ENCODE results near the gene ENDOU. TPM values are rescaled to one million over a fixed set of nuclear protein-coding genes. Genes with fewer than 3 reads are reported as not detected.

ENDOU gene
- total and polyA plus RNA-seq, 2 donors: 1.4 TPM; not detected in 1

DNA sequence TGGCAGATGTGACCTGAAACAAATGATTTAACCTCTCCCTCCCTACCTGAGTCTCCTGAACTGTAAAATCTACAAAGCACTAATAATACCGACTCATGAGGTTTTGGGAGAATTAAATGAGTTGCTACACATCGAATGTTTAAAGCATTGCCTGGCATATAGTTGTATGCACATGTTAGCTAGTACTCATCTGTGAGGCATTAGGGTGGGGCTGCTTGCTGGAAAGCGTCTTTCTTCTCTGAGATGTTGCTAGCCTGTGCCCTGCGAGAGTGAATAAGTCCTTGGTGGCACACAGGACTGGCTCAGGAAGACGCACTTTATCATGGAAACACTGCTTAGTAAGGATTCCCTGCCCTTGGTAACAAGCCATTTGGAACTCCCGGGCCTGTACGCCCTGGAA is 27.3 kb upstream of the ENDOU start:
- no peaks in the 10 kb centered on the region for H3K4me1 ChIP-seq (ENCODE audit: insufficient read depth)
- DNase-seq (ENCODE audit: extremely low spot score): no peak

DNA sequence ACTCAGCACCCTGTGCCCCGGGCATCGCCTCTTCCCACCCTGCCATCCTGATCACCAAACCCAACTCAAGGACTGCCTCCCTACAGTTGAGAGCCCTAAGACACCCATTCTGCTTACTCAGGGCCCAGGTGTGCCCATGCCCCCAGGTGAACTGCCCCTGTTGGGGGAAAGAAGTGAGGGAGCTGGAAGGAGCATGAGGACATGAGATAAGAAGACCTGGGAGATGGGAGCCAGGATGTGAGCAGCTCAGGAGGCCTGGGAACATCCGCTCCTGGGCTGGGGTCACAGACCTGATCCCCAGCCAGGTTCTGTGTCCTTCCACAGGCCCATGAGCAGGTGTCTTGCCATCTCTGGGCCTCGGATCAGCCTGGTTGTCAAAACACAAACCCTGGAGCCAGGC is 26.8 kb upstream of the ENDOU start:
- H3K27ac ChIP-seq (ENCODE audit: low read depth): no peak overlapping the region
- no peak overlapping the region for H3K4me3 ChIP-seq (ENCODE audit: low read depth, low read length)
- no peaks in the 10 kb centered on the region for H3K4me1 ChIP-seq (ENCODE audit: insufficient read depth)
- WGBS: 87% methylated on average over 4 of the region's 4 CpGs
- H3K36me3 ChIP-seq (ENCODE audit: insufficient read depth): no peaks in the 10 kb centered on the region
- no peak for DNase-seq (ENCODE audit: extremely low spot score)

More for the DNA sequence above, 27.3 kb upstream of the ENDOU start:
- WGBS: 70% methylated on average over 7 of the region's 7 CpGs
- H3K27ac ChIP-seq (ENCODE audit: low read depth): no peak overlapping the region
- no peaks in the 10 kb centered on the region for H3K36me3 ChIP-seq (ENCODE audit: insufficient read depth)
- H3K4me3 ChIP-seq (ENCODE audit: low read depth, low read length): no peak overlapping the region

DNA sequence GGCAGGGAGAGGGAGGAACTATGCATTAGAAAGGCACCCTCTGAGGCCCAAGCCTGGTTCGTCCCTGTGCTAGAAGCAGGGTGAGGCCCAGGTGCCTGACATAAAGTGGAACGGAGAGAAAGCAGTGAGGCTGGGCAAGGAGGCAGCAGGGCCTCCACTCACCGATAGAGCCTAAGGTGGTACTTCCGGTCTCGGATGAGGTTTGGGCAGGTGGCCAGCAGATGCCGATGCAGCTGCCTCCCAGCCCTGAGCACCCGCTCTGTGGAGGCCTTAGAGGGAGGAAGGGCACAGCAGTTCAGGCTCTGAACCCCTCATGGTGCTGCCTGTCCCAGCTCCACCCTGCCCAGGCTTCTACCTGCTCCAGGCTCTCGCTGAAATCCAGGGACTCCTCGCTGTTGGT is 26.3 kb upstream of the ENDOU start:
- H3K36me3 ChIP-seq (ENCODE audit: insufficient read depth): no peaks in the 10 kb centered on the region
- no peaks in the 10 kb centered on the region for H3K4me1 ChIP-seq (ENCODE audit: insufficient read depth)
- DNase-seq (ENCODE audit: extremely low spot score): no peak
- WGBS: 85% methylated on average over 9 of the region's 9 CpGs
- H3K4me3 ChIP-seq (ENCODE audit: low read depth, low read length): no peak overlapping the region
- H3K27ac ChIP-seq (ENCODE audit: low read depth): no peak overlapping the region

DNA sequence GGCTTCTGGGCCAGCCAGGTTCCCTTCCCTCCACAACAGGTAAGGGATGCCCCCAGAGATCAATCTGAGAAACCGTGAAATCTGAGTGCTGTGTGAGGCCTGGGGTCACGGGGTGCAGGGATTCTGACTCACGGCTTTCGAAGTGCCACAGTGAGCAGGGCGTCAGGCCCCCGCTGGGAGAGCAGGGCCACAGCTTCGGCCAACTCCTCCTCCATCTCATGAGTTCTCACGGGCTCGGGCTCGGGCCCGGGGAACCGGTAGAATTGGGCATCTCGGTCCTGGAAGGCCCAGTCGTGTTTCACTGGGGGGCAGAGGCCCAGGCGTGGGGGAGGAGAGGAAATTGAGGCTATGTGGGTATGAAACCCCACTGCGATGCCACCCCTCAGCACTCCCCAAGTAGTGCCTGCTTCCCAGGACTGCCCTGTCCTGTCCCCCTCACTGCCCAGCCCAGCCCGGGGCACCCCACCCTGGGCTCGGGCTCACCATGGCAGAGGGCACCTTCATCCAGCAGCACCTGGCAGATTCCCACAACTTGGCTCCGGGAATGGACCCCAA is 25.7 kb upstream of the ENDOU start:
- Histone ChIP-seq H3K4me3 (ENCODE audit: low read depth, low read length) (no peak overlapping the region), H3K36me3 (ENCODE audit: insufficient read depth) (no peaks in the 10 kb centered on the region), H3K4me1 (ENCODE audit: insufficient read depth) (no peaks in the 10 kb centered on the region), H3K27ac (ENCODE audit: low read depth) (no peak overlapping the region)
- 89% methylated on average over 19 of the region's 19 CpGs for WGBS
- no peak for DNase-seq (ENCODE audit: extremely low spot score)

DNA sequence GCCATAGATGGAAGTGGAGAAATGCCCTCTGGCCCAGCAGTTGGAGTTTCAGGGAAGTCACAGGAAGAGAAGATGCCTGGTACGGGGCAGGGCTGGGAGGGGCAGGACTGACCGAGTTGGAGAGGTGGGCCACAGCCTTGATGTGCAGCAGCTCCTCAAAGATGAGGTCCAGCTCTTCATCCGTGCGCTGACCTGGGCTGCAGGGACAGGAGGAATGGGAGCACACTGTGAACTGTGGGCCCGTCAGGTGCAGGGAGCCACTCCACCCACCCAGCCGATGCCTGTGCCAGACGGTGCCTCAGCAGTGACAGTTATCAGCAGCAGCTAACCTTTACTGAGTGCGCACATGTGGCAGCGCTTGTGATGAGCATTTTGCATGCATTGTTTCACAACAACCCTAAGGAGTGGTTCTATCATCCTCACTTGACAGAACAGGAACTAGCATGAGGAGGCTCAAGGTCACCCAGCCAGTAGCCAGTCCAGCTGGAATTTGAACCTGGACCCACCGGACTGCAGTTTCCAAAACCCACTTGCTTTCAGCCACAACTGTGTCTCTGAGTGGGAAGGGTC is 25.0 kb upstream of the ENDOU start:
- 92% methylated on average over 10 of the region's 10 CpGs for WGBS
- Histone ChIP-seq H3K4me1 (ENCODE audit: insufficient read depth) (no peaks in the 10 kb centered on the region), H3K4me3 (ENCODE audit: low read depth, low read length) (no peak overlapping the region), H3K36me3 (ENCODE audit: insufficient read depth) (no peaks in the 10 kb centered on the region), H3K27ac (ENCODE audit: low read depth) (no peak overlapping the region)
- DNase-seq (ENCODE audit: extremely low spot score): no peak

DNA sequence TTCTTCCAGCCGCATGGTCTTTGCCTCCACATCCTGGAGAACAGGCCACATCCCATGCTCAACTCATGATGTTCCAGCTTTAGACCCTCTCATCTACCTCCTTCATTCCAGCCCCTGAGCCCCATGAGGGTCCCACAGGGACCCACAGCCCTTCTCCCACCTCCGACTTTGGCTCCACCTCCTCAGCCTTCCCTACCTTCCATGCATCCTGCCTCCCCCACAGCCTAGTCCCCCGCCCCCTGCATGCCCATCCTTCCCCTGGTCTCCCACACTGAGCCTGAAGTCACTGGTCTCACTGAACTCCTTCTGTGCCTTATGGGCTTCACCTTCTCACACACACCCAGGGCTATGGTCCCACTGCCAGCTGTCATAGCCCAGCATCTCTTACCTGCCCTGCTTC is 23.6 kb upstream of the ENDOU start:
- WGBS: 96% methylated on average over 3 of the region's 3 CpGs
- DNase-seq (ENCODE audit: extremely low spot score): no peak
- H3K4me3 ChIP-seq (ENCODE audit: low read depth, low read length): no peak overlapping the region
- H3K27ac ChIP-seq (ENCODE audit: low read depth): no peak overlapping the region
- no peaks in the 10 kb centered on the region for H3K36me3 ChIP-seq (ENCODE audit: insufficient read depth)
- H3K4me1 ChIP-seq (ENCODE audit: insufficient read depth): no peaks in the 10 kb centered on the region

DNA sequence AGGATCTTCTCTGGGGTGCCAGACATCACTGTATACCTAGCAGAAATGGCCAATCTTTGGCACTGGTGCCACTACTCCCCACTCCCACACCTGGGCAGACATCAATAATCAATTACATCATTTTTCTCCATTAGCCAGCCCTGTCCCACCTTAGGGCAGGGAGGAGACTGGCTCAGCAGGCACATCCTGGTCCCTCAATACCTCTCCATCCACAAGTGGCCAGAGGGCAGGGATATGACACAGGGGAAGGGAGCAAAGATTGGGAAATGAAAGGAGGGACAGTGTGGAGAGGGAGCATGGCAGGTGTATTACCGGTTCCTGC is 23.2 kb upstream of the ENDOU start:
- no peaks in the 10 kb centered on the region for H3K4me1 ChIP-seq (ENCODE audit: insufficient read depth)
- no peak for DNase-seq (ENCODE audit: extremely low spot score)
- WGBS: 97% methylated on average over 1 of the region's 1 CpG
- no peak overlapping the region for H3K27ac ChIP-seq (ENCODE audit: low read depth)
- H3K4me3 ChIP-seq (ENCODE audit: low read depth, low read length): no peak overlapping the region
- no peaks in the 10 kb centered on the region for H3K36me3 ChIP-seq (ENCODE audit: insufficient read depth)

DNA sequence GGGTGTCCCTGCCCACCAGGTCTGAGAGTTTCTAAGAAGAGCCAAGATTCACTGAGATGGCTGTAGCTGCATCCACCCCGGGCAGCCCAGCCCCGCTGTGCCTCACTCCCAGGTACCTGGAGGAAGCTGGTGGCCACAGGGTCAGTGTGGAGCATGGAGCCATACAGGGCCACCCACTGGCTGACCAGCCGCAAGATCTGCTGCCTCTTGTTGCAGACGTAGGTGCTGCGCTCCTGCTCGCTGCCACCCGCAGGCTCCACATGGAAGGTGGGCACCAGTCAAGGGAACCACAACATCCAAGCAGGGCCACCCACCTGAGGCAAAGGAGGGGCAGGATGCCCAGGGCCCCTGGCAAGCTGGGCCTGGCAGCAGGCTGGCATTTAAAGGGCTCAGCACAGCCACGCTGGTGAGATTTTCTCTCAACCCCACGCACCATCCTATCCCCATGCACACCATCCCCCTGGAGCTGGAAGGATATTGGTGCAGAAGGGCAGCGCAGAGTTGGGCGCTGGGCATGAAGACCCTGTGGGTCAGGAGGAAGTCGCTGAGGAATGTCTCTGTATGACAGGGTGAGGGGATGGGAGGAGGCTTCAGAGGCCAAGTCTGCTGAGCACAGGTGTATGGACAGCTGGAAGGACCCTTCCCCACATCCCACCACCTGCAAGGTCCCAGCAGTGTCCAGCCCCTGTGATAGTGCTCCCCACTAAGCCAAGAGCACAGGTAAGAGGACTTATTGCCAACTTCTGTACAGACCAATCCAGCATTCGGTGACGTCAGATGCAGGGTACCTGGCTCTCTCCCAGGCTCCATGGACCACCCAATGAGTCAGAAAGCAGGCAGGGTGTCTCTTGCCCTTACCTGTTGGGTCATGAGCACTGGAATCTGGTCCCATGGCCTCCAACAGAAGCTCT is 22.6 kb upstream of the ENDOU start:
- no peak for DNase-seq (ENCODE audit: extremely low spot score)
- WGBS: 94% methylated on average over 14 of the region's 14 CpGs
- H3K4me3 ChIP-seq (ENCODE audit: low read depth, low read length): no peak overlapping the region
- no peaks in the 10 kb centered on the region for H3K4me1 ChIP-seq (ENCODE audit: insufficient read depth)
- no peak overlapping the region for H3K27ac ChIP-seq (ENCODE audit: low read depth)
- no peaks in the 10 kb centered on the region for H3K36me3 ChIP-seq (ENCODE audit: insufficient read depth)

DNA sequence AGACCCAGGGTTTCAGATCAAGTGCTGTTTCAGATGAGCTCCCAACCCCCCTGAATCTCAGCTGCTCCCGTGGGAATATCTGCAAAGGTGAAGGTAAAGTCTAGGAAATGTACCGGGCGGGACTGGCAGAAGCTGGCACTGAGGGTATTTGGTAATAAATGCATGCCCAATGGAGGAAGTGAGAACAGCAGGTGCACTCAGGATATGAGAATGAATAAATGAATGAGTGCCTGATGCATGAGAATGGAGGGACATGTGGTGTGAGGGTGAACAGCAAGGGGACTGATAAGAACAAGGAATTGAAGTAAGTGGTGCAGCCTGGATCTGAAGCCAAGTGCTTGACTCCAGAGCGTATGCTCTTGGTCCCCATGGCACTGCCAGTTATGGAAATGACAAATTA is 21.8 kb upstream of the ENDOU start:
- no peak overlapping the region for H3K4me3 ChIP-seq (ENCODE audit: low read depth, low read length)
- no peak overlapping the region for H3K27ac ChIP-seq (ENCODE audit: low read depth)
- H3K4me1 ChIP-seq (ENCODE audit: insufficient read depth): no peaks in the 10 kb centered on the region
- no peaks in the 10 kb centered on the region for H3K36me3 ChIP-seq (ENCODE audit: insufficient read depth)
- 92% methylated on average over 4 of the region's 4 CpGs for WGBS
- no peak for DNase-seq (ENCODE audit: extremely low spot score)

DNA sequence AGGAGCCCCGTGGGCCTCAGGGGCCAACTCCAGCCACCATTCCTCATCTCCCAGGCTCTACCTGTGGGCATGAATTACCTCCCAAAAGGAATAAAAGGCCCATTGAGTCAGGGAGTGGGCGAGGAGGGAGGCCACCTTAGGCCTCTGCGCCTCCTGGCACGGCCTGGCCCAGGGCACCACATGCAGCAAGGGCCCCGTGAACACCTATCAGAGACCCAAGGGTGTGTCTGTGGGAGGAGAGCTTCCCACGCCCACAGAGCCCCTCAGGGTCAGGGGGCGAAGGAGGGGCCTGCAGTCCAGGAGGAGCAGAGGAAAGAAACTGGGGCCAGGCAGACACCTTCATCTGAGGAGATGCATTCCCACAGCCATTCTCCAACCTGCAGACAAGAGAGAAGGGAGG is 21.2 kb upstream of the ENDOU start:
- DNase-seq (ENCODE audit: extremely low spot score): no peak
- no peaks in the 10 kb centered on the region for H3K36me3 ChIP-seq (ENCODE audit: insufficient read depth)
- WGBS: 89% methylated on average over 7 of the region's 7 CpGs
- H3K4me3 ChIP-seq (ENCODE audit: low read depth, low read length): no peak overlapping the region
- no peaks in the 10 kb centered on the region for H3K4me1 ChIP-seq (ENCODE audit: insufficient read depth)
- H3K27ac ChIP-seq (ENCODE audit: low read depth): no peak overlapping the region

DNA sequence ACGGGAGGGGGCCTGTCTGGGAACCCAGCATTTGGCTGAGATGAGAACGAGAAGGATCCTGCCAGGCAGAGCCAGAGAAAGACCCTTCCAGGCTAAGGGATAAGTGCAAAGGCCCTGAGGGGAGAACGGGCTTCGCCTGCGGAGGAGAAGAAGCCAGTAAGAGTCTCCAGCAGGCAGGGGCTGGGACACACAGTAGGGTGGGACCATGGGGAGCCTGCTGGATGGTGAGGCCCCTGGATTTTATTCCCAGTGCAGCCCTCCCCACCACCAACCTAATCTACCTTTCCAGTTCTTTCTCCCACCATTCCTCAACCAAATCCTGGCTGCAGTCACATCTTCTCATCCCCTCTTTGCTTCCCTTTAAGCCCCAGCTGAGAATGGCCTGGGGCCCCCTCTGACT is 20.8 kb upstream of the ENDOU start:
- Histone ChIP-seq H3K36me3 (ENCODE audit: insufficient read depth) (no peaks in the 10 kb centered on the region), H3K27ac (ENCODE audit: low read depth) (no peak overlapping the region), H3K4me1 (ENCODE audit: insufficient read depth) (no peaks in the 10 kb centered on the region), H3K4me3 (ENCODE audit: low read depth, low read length) (no peak overlapping the region)
- no peak for DNase-seq (ENCODE audit: extremely low spot score)
- 79% methylated on average over 5 of the region's 5 CpGs for WGBS

DNA sequence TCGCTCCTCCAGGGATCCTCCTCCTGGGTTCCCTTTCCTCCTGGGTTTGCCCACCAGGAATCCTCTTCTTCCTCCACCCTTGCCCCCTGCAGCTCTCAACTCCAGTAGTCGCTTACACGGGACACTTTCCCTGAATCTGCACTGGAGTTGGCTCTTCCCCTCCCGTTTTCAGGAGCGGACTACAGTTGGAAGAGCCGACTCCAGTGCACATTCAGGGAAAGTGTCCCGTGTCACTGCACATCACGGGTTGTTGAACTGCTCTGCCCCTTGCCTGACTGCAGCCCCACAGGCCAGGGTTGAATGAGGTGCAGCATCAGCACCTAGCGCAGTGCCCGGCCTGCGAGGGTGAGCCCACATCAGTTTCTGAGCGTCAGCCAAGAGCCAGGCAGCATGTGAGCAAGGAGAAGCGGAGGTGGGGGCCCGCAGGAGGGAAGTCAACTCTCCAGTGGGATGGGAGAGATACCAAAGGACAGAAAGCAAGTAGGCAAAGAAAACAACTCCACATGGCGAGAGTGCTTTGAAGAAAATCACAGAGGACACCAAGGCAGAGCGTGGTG is 20.3 kb upstream of the ENDOU start:
- no peak for DNase-seq (ENCODE audit: extremely low spot score)
- Histone ChIP-seq H3K27ac (ENCODE audit: low read depth) (no peak overlapping the region), H3K4me1 (ENCODE audit: insufficient read depth) (no peaks in the 10 kb centered on the region), H3K36me3 (ENCODE audit: insufficient read depth) (no peaks in the 10 kb centered on the region), H3K4me3 (ENCODE audit: low read depth, low read length) (no peak overlapping the region)
- WGBS: 66% methylated on average over 16 of the region's 16 CpGs

DNA sequence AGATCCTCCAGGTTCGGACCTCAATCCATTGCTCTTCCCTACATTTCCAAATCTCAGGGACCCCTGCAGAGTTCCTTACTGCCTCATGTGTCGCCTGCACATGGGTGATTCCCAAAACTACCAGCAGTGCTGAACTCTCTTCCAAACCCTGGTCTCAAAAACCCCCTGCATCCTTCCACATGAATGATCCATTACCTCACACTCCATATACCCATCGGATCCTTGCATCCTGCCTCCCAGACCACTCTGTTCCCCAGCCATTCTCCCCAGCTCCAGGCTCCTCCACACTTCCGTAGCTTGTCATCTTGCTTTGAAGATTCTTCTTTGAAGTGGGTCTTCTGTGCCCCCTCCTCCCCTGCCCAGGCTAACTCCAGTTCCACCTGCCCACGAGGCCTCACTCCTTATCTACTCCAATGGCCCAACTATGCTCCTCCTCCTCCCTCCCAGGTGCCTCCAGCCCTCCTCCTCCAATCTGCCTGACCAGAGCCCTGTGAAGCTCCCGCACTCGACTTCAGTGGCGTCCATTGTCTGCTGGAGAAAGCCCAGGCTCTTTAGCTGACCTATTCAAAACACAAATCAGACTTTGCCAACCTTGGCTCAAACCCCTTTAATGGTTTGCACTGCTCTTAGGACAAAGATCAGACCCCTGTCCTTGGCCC is 19.6 kb upstream of the ENDOU start:
- Histone ChIP-seq H3K4me3 (ENCODE audit: low read depth, low read length) (no peak overlapping the region), H3K36me3 (ENCODE audit: insufficient read depth) (no peaks in the 10 kb centered on the region), H3K27ac (ENCODE audit: low read depth) (no peak overlapping the region), H3K4me1 (ENCODE audit: insufficient read depth) (no peaks in the 10 kb centered on the region)
- DNase-seq (ENCODE audit: extremely low spot score): no peak
- WGBS: 79% methylated on average over 8 of the region's 8 CpGs
